Measurements from ENCODE around the gene FAM193A.

GRCh38 chr4:2587213-2587823 is 50.9 kb downstream of the FAM193A start:
- TF ChIP-seq EZH2 (IDR thresholded peaks at IDR 0.05) (no peak), POLR2AphosphoS5 (IDR thresholded peaks at IDR 0.05; ENCODE audit: borderline replicate concordance, low read depth, low read length) (no peak)

Data from SK-N-MC (cell line).